Stimulated activated CD4-positive, alpha-beta T cell treated with anti-CD3 and anti-CD28 coated beads, Interleukin-2, amount 100 ng/mL, for 48 hours (primary cell): ENCODE measurements around the gene GFI1.
"Not testable (repeated sequence)": the region's sequence is repeated elsewhere in the genome, so short reads cannot be mapped to it uniquely, and the experiment has no call there.

ENCODE experiments used
- DNase-seq, 2 donors: peaks; one replicate each; pipeline ENCODE4 v3.0.0-alpha.2; 2020

The GFI1 gene

DNA sequence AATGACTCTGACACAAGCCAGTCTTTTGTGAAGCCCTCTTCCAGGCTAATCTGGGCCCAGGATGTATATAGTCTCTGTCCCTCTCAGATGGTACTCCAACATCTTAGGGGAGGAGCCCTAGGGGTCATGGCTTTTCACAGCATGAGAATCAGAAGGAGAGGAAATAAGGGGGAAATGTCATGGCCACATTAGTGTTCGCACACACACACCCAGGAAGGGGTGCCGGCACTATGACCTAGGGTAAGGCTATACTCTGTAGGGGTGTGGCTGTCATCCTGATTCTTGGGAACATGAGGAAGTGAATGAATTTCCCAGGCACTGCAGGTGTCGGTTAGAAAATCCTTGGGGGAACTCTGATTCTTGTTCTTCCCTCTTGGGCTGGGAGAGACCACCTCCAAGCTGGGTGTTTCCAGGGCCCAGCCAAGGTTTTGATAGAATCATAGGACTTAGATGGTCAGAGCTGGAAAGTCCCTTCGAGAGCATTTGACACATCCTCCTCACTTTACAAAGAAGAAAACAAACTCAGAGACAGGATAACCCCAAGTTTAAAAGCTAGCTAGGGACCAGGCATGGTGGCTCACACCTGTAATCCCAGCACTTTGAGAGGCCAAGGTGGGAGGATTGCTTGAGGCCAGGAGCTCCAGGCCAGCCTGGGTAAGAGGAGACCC, 22.0 kb downstream of the GFI1 start:
- DNase-seq, result no peak

DNA sequence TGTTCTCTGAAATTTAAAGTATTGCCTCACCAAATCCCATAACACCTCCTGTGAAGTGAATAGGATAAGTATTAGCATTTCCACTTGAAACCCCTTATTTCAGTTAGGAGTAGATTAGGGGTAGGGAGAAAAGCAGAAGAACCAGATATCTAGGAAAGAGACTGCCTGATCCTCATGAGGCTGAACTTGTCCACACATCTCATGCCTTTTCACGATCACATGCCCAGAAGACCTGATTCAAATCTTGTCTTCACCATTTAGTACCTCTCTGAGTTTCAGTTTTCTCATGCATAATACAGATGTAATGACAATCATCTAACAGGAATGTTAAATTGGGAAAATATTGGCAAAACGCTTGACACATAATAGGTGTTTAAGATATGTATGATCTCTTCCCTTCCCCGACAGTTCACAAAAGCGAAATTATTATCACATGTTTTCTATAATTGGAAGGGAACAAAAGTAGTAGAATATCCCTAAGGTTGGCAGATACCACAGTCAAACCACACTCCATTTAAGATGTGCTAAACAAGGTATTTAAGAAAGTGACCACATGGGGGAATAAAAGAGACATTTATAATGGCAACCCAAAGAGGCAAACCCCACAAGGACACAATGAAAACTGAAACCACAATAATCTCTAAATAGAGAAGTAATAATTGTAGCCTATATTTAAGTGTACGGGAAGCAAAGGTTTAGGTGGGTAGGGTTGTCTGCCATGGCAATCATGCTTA, 25.2 kb downstream of the GFI1 start:
- no peak for DNase-seq

DNA sequence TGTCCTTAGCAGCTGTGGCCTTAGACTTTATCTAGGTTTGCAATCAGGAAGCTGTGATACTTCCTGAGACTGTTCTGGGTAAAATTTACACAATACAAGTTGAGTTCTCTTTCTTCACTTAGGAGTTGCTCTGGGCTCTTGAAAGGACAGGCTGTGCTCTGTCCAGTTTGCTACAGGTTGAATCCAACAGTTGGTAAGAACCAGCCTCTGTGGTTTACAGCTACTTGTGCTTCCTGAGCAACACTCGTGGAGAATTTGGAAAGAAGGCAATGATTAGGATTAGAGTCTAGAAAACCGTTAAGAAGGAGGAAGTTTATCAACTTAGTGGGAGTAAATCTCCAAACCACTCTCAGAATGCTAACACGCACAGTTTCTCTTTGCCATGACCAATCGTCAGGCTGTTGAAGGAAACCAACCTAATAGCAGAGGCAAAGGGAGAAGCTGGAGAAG, 26.8 kb downstream of the GFI1 start:
- no peak for DNase-seq

DNA sequence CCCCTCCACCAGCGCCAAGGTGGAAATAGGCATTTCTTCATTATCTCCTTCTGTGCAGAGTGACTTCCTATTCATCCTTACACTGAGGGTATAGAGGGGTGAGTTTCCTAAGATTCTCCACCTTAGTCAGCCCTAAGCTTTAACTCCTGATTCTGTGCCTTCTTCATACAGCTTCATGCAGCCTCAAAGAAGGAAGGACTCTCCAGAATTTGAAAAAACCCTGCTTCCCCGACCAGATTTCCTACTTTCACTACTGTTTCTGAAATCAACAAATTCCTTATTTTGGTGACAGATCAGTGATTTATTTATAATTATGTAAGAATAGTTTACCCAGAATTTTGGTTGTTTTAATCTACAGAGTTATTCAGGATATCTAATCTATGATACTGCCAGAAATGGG, 28.6 kb downstream of the GFI1 start:
- DNase-seq, result no peak

GRCh38 chr1:92447976-92448375, 38.7 kb downstream of the GFI1 start:
- DNase-seq, result no peak

DNA sequence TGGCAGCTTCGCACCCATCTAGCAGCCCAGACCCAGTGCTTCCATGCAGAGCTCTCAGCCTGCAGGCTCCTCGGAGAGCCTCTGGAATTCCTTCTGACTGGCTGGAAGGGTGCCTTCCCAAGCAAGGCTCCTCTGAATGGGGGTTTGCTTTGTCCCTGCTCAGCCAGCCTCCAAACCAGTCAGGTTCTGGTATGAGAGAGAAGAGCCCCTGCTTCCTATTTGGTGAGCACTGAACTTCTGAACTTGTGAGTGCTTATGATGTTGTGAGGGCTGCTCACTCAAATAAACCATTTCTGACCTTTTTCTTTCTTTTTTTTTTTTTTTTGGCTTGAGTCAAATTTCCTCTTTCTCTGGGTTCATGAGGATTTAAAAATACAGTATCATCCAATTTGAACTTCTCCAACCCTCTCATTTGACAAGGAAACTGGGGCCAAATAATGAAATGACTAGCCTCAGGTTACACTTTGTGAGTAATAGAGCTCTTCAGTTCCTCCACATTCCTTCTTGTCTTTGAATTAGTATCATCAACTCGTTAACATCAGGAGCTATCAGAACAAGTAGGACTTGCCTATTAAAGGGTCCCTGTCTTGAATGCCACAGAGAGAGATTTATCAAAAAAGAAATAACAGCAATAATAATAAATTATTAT, 39.6 kb downstream of the GFI1 start:
- no peak for DNase-seq

GRCh38 chr1:92446546-92446945, 40.2 kb downstream of the GFI1 start:
- DNase-seq, result no peak

DNA sequence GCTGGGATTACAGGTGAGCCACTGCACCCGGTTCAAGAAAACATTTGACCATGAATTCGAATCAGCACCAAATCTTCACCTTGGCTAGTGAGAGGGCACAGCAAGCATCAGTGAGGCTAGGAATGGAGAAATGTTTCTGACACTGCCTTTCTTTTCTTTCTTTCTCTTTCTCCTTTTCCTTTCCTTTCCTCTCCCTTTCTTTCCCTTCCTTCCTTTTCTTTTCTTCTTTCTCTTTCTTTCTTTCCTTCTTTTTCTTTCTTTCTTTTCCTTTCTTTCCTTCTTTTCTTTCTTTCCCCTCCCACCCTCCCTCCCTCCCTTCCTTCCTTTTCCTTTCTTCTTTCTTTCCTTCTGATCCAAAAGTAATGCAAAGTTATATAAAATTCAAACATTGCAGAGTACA, 40.9 kb downstream of the GFI1 start:
- DNase-seq, result no peak

DNA sequence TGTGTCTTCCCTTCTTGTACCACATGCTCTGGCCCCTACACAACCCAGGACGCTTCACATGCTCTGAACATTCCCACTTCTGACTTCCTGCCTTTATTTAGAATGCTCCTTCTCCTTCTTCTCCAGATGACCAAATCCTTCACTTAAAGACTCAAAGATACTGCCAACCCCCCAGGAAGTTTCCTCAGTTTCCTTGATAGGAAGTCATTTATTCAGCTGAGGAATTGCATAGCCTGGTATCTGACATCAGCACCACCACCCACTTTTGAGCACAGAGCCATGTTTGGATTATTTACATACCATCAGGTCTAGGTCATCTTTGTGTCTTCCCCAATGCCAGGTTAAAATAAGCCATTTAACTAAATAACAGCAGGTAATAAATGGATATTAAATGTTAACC, 42.4 kb downstream of the GFI1 start:
- no peak for DNase-seq

DNA sequence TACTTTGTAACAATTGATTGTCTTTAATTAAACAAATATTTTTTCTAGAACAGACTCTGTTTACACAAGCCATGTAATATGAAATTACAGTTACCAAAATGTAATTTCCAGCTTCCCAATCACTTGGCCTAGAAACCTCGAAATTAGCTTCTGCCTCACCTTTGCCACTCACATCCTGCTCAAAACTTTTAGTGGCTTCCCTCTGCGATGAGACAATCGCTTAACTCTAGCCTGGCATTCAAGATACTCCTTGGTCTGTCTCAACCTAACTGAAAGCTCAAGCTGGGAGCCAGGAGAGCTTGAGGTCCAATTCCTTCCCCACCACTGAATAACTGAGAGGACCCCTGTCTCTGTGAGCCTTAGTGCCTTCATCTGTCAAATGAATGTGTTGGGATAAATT, 42.8 kb downstream of the GFI1 start:
- DNase-seq, result no peak

GRCh38 chr1:92442351-92442750, 44.4 kb downstream of the GFI1 start:
- no peak for DNase-seq

- no peak for DNase-seq
These were observed 44.9 kb downstream of the GFI1 start for GRCh38 chr1:92441697-92442342.

DNA sequence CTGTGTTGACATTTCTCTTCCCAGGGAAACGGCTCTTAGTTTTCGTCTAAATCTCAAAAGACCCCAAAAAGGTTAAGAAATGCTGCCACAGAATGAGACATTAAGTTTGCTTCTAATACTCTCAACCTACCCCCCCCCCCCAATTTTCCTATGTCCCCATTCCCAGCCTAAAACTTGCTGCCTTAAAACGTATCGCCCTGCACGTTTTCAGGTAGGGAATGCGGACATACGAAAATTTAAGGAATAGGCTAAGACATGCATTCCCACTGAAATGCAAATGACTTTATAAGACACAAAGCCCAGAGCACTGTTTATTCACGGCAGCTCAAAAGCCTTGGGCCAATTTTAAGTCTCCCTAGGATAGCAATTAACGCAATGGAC, 45.4 kb downstream of the GFI1 start:
- DNase-seq, result no peak

- no peak for DNase-seq
These were observed 47.4 kb downstream of the GFI1 start for GRCh38 chr1:92439291-92439690.

GRCh38 chr1:92434572-92434971, 52.2 kb downstream of the GFI1 start:
- not testable (repeated sequence) for DNase-seq

- no peak for DNase-seq
These were observed 56.7 kb downstream of the GFI1 start for GRCh38 chr1:92430030-92430429.

- no peak for DNase-seq
These were observed 61.1 kb downstream of the GFI1 start for GRCh38 chr1:92425617-92426016.
